ENCODE results near the gene NCKAP5.

DNA sequence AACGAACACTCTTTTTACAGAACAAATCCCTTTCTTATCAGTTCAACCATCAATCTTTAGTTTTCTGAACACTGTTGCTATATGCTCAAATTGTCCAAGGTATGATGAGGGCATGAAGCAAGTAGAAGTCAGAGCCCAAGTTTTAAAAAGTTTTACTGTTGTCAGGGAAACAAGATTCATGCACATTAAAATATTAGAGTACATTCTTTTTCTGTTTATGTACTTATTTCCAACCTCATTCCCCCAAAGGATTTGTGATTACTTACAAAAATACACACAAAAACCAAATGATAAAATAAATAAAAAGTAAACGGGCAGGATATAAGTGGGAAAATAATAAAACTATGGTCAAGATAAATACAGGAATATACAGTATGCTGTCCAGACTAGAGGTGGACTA, 15.4 kb downstream of the NCKAP5 start:
- TF ChIP-seq BHLHE40 (IDR thresholded peaks at IDR 0.05; ENCODE audit: borderline replicate concordance) (no peak), FOXM1 (IDR thresholded peaks at IDR 0.05; ENCODE audit: borderline replicate concordance) (no peak), CTBP1 (IDR thresholded peaks at IDR 0.05; ENCODE audit: borderline replicate concordance) (no peak), SP1 (IDR thresholded peaks at IDR 0.05) (no peak), TARDBP (IDR thresholded peaks at IDR 0.05) (no peak), ELF4 (IDR thresholded peaks at IDR 0.05) (no peak), FOXK2 (IDR thresholded peaks at IDR 0.05) (no peak), ZNF384 (IDR thresholded peaks at IDR 0.05) (no peak), LEF1 (IDR thresholded peaks at IDR 0.05; ENCODE audit: borderline replicate concordance) (no peak), SUZ12 (IDR thresholded peaks at IDR 0.05) (no peak), L3MBTL2 (conservative IDR thresholded peaks at IDR 0.05) (no peak), FOXA1 (IDR thresholded peaks at IDR 0.05) (no peak)
- TF ChIP-seq, protein P1, sequence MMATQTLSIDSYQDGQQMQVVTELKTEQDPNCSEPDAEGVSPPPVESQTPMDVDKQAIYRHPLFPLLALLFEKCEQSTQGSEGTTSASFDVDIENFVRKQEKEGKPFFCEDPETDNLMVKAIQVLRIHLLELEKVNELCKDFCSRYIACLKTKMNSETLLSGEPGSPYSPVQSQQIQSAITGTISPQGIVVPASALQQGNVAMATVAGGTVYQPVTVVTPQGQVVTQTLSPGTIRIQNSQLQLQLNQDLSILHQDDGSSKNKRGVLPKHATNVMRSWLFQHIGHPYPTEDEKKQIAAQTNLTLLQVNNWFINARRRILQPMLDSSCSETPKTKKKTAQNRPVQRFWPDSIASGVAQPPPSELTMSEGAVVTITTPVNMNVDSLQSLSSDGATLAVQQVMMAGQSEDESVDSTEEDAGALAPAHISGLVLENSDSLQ (IDR thresholded peaks at IDR 0.05), result no peak

Data from HEK293T (cell line).